ENCODE measurements around the gene ATP2B3.

DNA sequence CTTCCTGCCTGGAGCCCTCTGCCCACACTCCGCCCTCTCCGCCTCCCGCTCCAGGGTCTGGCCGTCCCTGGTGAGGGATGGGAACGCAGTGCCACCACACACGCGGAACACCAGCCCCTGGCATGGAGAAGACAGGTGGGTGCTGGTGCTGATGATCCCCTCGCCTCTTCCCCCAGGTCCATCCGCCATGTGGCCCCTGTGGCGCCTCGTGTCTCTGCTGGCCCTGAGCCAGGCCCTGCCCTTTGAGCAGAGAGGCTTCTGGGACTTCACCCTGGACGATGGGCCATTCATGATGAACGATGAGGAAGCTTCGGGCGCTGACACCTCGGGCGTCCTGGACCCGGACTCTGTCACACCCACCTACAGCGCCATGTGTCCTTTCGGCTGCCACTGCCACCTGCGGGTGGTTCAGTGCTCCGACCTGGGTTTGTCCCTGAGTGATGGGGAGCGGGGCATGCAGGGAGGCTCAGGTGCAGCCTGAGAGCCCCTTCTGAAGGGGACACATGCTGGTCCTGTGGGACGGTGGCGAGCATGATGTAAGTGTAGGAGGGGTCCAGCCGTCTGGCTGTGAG, 12.9 kb upstream of the ATP2B3 start:
- TF ChIP-seq HDGF (IDR thresholded peaks at IDR 0.05) (no peak), FOXM1 (IDR thresholded peaks at IDR 0.05; ENCODE audit: low read depth, low read length) (no peak), EZH2 (IDR thresholded peaks at IDR 0.05; ENCODE audit: borderline replicate concordance, control insufficient read depth, low read depth, low read length) (no peak), NFIC (IDR thresholded peaks at IDR 0.05; ENCODE audit: low read depth, low read length) (no peak), POLR2AphosphoS2 (IDR thresholded peaks at IDR 0.05; ENCODE audit: low read depth, low read length) (no peak), ZZZ3 (IDR thresholded peaks at IDR 0.05; ENCODE audit: control insufficient read depth, insufficient read length, low read depth) (no peak)
- TF ChIP-seq, protein P1, sequence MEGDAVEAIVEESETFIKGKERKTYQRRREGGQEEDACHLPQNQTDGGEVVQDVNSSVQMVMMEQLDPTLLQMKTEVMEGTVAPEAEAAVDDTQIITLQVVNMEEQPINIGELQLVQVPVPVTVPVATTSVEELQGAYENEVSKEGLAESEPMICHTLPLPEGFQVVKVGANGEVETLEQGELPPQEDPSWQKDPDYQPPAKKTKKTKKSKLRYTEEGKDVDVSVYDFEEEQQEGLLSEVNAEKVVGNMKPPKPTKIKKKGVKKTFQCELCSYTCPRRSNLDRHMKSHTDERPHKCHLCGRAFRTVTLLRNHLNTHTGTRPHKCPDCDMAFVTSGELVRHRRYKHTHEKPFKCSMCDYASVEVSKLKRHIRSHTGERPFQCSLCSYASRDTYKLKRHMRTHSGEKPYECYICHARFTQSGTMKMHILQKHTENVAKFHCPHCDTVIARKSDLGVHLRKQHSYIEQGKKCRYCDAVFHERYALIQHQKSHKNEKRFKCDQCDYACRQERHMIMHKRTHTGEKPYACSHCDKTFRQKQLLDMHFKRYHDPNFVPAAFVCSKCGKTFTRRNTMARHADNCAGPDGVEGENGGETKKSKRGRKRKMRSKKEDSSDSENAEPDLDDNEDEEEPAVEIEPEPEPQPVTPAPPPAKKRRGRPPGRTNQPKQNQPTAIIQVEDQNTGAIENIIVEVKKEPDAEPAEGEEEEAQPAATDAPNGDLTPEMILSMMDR (IDR thresholded peaks at IDR 0.05 in 2 of 3, conservative IDR thresholded peaks at IDR 0.05 in 1 of 3; ENCODE audit: control insufficient read depth in 2 of 3, extremely low read depth in 1 of 3, insufficient read depth in 1 of 3, low read depth in 3 of 3, low read length in 3 of 3) = no peak

Data from GM12878 (cell line).